Psoas muscle (tissue), 8 donors: ENCODE results near the gene SLC35F3. TPM values are rescaled to one million over a fixed set of nuclear protein-coding genes. Genes with fewer than 3 reads are reported as not detected.
A peak's percentile ranks its signal among the peaks of the same experiment; 100 is the strongest.

Experiments used
- ATAC-seq, 4 donors: fragments of 200-7000 bp; cut with Tn5 transposase; one replicate each; pipeline ENCODE4 v1.9.1; 2020; ENCODE audit warnings: moderate library complexity in 3 of 4, mild to moderate bottlenecking in 2 of 4
- DNase-seq, 2 donors: peaks; one replicate each; pipeline ENCODE4 v3.0.0-alpha.2; 2020
- H3K27ac ChIP-seq: fragments of 200-600 bp; one replicate; pipeline ENCODE4 v1.8.0; 2022
- H3K27me3 ChIP-seq, 3 donors: fragments of 200-600 bp in 1 of 3; one replicate each; pipeline versions ENCODE4 v1.6.1 to v1.8.0; 2013 to 2022; ENCODE audit warnings: low read length in 2 of 3, mild to moderate bottlenecking in 2 of 3, moderate library complexity in 1 of 3; ENCODE audit not compliant: insufficient read depth in 3 of 3
- H3K36me3 ChIP-seq, 2 donors: fragments of 200-600 bp in 1 of 2; one replicate each; pipeline versions ENCODE4 v1.6.1 to v1.8.0; 2013 to 2022; ENCODE audit warnings: low read depth in 1 of 2, mild to moderate bottlenecking in 1 of 2, moderate library complexity in 1 of 2; ENCODE audit not compliant: insufficient read depth in 1 of 2
- H3K4me1 ChIP-seq: fragments of 200-600 bp; one replicate; pipeline ENCODE4 v1.8.0; 2022
- H3K4me3 ChIP-seq: fragments of 200-600 bp; one replicate; pipeline ENCODE4 v1.8.0; 2022; ENCODE audit warnings: mild to moderate bottlenecking
- H3K9me3 ChIP-seq: fragments of 200-600 bp; one replicate; pipeline ENCODE4 v1.8.0; 2022
- CTCF ChIP-seq: fragments of 200-600 bp; IDR thresholded peaks from one replicate; pipeline ENCODE4 v1.8.0; 2022; ENCODE audit warnings: antibody characterized with exemption
- WGBS, 3 donors: extraction: QIAGEN DNeasy Blood & Tissue Kit; methylation state at CpG; one replicate each; pipeline versions ENCODE4 v1.1.6 to v1.1.7; 2013; 5-methylcytosine and 5-hydroxymethylcytosine counted together
- intact Hi-C, 2 donors: fragments of 100-400 bp; cut with DNase I; formaldehyde crosslinking; loops; one replicate each; pipeline versions ENCODE4 v1.11.0 to v1.14.2; 2022
- long read RNA-seq, 2 donors: library from polyadenylated mRNA; unstranded; transcript quantifications; one replicate each; pipeline ENCODE4 v2.0.0, GENCODE V29; 2021
- polyA plus RNA-seq, 3 donors: library from polyadenylated mRNA; stranded (reverse); fragments of 200-250 nt; gene quantifications; one replicate each; pipeline ENCODE4 v1.2.3, GENCODE V29; 2013
- total RNA-seq, 4 donors: library from RNA; stranded (reverse); fragmentation: NEBNext Ultra II Directional in 2 of 4; extraction: Animal tissue kit (Norgen Biotek cat#: 25700) in 2 of 4; gene quantifications; one replicate each; pipeline versions ENCODE4 v1.2.1 to v1.2.4, GENCODE V29; 2021 to 2023
- donor health status: healthy with polysubstance abuse.
- donor health status: DM: no; HTN: no; CAD: no; lungs with moderate emphysema.
- donor health status: Bipolar disorder and iron deficiency.
- donor health status: healthy.
- donor health status: DM: yes; HTN: yes; CAD: no.
- donor health status: DM: no; HTN: no; CAD: no.
- donor health status: DM: no; HTN: no; CAD: no.
- donor health status: DM: yes; HTN: yes; CAD: no.

The SLC35F3 gene
- total RNA-seq (under 1 TPM in 2 of 4 donors, not detected in 2; 0.15 to 0.16 TPM), polyA plus RNA-seq (under 1 TPM in 2 of 3 donors, not detected in 1; 0.01 to 0.04 TPM)
- long read RNA-seq, donor 1, result 0 reads
- long read RNA-seq, donor 2, result 0 reads

- Histone ChIP-seq H3K4me3 (no peak within 1 kb of the TSS), H3K27ac (no peak within 1 kb of the TSS), H3K27me3 (peaks cover 6 to 32% (median 10%) of the 10 kb centered on the region in 3 donors), H3K4me1 (no peaks in the 10 kb centered on the region), H3K36me3 (no peaks in the 10 kb centered on the region), H3K9me3 (no peaks in the 10 kb centered on the region)
- WGBS, 3 donors, result 1% methylated on average over 55 to 101 of the region's 101 CpGs
- no peak for TF ChIP-seq CTCF
- intact Hi-C loops, result no loop called here
- ATAC-seq (no peak), DNase-seq (peak in 1 of 2 donors; percentile 12)
These were observed at the start of gene SLC35F3 for GRCh38 chr1:233904633-233905415. Gene SLC35F3 (plus strand): TSS chr1:233904676.

- Histone ChIP-seq H3K27me3 (no peaks in the 10 kb centered on the region), H3K4me3 (no peak overlapping the region), H3K4me1 (no peaks in the 10 kb centered on the region), H3K27ac (no peak overlapping the region), H3K36me3 (no peaks in the 10 kb centered on the region), H3K9me3 (no peaks in the 10 kb centered on the region)
- 72 to 82% (median 76%) methylated on average over 4 of the region's 4 CpGs for WGBS, 3 donors
- intact Hi-C loops, result no loop called here
- TF ChIP-seq CTCF, result no peak
- DNase-seq (no peak), ATAC-seq (no peak)
These were observed 45.0 kb upstream of the SLC35F3 start for GRCh38 chr1:233859446-233859845.

GRCh38 chr1:233863901-233864545 lies 40.5 kb upstream of the SLC35F3 start:
- H3K27me3 ChIP-seq, result no peaks in the 10 kb centered on the region
- H3K27ac ChIP-seq, result no peak overlapping the region
- ATAC-seq (no peak), DNase-seq (no peak)
- peaks cover 3% of the 10 kb centered on the region for H3K9me3 ChIP-seq
- intact Hi-C loops, result no loop called here
- no peaks in the 10 kb centered on the region for H3K36me3 ChIP-seq
- H3K4me3 ChIP-seq, result no peak overlapping the region
- TF ChIP-seq CTCF, result no peak
- no peaks in the 10 kb centered on the region for H3K4me1 ChIP-seq
- 66 to 78% (median 69%) methylated on average over 3 of the region's 3 CpGs for WGBS, 3 donors

GRCh38 chr1:233864578-233864977 lies 39.9 kb upstream of the SLC35F3 start:
- H3K9me3 ChIP-seq, result peaks cover 3% of the 10 kb centered on the region
- no peaks in the 10 kb centered on the region for H3K4me1 ChIP-seq
- ATAC-seq (no peak), DNase-seq (no peak)
- no peak overlapping the region for H3K4me3 ChIP-seq
- H3K27ac ChIP-seq, result no peak overlapping the region
- H3K27me3 ChIP-seq, result no peaks in the 10 kb centered on the region
- intact Hi-C loops, result no loop called here
- WGBS, 3 donors, result 91 to 94% (median 93%) methylated on average over 2 of the region's 2 CpGs
- TF ChIP-seq CTCF, result no peak
- no peaks in the 10 kb centered on the region for H3K36me3 ChIP-seq
